HG03558 (cell line): ENCODE data around the gene RTBDN.
"Not testable (repeated sequence)": the region's sequence is repeated elsewhere in the genome, so short reads cannot be mapped to it uniquely, and the experiment has no call there.

Experiments used
- ATAC-seq: cut with Tn5 transposase; IDR thresholded peaks from one replicate; pipeline ENCODE4 v1.9.1; 2021; ENCODE audit warnings: moderate number of reproducible peaks; ENCODE audit not compliant: unreplicated experiment; ENCODE audit errors: extremely low read depth

RTBDN gene

GRCh38 chr19:12858041-12858928, 23.9 kb upstream of the RTBDN start:
- ATAC-seq = no peak

DNA sequence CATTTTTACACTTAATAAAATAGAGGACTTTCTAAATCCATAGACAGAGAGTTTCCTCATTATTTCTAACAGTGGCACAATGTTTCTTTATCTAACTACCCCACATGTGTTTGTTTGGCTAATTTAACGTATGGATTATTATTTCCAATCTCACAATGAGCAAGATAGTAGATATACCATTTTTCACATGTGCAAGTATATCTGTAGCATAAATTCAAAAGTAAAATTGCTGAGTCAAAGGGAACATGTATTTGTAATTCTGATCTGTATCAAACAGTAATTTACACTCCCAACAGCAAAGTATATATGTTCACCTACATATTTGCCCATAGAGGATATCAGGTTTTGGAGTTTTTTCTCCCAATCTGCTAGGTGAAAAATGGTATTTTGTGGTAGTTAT, 22.3 kb upstream of the RTBDN start:
- ATAC-seq = no peak

DNA sequence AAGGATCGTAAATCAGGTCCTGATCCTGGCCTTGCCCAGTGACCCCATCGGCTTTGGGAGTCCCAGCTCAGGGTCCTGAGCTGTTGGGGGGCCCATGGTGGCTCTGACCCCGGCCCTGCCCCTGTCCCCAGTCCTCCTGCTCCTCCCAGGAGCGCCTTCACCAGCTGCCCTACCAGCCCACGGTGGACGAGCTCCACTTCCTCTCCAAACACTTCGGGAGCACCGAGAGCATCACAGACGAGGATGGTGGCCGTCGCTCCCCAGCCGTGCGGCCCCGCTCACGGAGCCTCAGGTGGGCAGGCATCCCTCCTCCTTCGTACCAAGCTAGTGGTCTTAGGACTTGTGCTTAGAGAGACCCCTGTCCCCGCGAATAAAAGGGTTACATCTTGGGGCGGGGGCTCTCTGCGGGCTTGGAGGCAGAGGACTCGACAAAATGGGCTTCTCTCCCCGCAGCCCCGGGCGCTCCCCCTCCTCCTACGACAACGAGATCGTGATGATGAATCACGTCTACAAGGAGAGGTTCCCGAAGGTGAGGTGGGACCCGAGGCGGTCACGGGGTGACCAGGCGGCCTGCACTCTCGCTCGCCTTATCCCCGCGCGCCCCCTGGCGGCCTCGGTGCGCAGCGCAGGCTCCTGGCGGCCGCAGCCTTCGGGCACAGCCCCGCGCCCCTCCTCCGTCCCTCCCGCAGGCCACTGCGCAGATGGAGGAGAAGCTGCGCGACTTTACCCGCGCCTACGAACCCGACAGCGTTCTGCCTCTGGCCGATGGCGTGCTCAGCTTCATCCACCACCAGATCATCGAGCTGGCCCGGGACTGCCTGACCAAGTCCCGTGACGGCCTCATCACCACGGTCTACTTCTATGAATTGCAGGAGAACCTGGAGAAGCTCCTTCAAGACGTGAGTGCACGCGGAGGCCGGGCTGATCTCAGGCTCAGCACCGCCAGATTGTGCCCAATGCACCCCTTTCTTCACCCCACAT, 13.1 kb upstream of the RTBDN start:
- ATAC-seq = no peak

- ATAC-seq = not testable (repeated sequence)
These were observed 12.2 kb upstream of the RTBDN start for GRCh38 chr19:12846613-12847012.

DNA sequence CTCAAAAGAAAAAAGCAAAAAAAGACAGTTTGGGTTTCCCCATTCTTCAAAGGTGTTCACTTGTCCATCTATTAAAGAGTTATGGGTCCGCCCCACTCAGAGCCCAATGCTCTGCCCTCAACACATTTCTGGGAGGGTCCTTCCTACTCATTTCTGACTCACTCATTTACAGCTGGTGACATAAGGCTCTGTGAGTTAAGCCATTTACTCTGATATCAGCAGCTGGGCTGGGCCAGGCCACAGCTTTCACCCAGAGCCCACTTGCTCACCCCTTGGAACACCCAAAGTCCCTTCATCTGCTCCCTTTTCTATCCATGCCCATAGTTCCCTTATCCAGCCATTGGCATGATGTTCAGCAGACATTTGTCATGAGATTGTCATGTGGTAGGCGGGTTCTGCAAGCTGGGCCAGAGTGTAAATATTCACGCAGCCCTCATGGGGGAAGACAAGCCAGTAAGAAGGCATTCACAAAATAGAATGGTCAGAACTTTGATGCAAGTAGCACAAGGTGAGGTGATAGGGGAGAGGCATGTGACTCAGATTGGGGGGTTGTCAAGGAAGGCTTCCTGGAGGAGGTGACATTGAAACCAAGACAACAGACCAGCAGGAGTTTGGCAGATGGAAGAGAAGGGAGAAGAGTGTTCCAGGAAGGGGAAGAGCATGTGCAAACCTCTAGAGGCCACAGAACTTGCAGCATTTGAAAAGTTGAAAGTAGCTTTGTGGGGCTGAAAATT, 9.8 kb upstream of the RTBDN start:
- no peak for ATAC-seq

DNA sequence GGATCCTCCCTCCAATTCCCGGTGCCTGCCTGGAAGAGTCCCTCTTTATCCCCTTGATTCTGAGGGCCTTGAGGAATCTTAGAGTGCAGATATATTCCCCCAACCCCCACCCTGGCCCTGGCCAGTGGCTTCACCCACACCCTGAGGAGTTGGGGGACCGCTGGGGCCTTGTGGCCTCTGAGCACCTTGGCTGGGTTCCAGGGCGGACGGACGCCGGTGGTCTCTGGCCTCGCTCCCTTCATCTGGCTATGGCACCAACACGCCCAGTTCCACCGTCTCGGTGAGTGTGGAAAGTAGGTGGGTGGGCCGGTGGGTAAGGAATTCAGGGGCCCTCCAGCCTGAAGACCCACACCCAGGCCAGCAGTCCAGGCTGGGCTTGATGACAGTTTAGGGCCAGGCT, 8.9 kb upstream of the RTBDN start:
- no peak for ATAC-seq

GRCh38 chr19:12842511-12842910, 8.1 kb upstream of the RTBDN start:
- no peak for ATAC-seq

GRCh38 chr19:12841094-12841493, 6.7 kb upstream of the RTBDN start:
- ATAC-seq = no peak

- no peak for ATAC-seq
These were observed 6.0 kb upstream of the RTBDN start for GRCh38 chr19:12840091-12841079.

DNA sequence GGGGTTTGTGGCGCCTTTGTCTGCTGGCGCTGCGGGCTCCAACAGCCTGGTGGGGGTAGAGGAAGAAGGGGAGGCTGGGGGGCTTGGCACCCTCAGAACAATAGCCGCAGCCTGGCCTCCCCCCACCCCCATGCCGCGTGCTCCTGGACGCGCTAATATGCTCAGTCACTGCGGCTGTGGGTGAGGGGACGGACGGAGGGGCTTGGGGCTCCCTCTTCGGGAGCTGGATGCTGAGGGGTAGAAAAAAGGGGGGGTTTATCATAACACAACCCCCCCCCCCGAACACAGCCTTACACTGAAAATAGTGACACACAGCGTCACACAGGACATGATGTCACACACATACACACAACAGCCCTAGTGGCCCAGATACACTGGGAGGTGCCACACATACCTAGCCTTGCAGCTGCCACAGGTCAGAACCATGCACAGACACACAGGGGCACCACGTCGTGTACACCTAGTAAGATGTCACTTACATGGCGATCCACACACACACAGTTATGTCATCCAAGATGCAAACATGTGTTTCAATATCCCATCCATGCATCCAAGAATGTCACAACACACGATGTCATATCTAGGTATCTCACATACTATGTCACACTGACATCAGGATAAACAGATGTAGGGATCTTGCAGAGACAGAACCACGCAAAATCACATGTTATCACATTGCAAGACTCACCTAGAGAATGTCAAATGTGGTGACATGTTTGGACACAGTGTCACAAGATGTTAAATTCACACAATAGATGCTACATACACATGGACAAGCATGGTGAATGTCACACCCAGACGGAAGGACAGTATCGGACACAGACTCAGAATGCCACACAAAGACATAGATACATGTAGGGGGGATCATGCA, 4.7 kb upstream of the RTBDN start:
- ATAC-seq = no peak

DNA sequence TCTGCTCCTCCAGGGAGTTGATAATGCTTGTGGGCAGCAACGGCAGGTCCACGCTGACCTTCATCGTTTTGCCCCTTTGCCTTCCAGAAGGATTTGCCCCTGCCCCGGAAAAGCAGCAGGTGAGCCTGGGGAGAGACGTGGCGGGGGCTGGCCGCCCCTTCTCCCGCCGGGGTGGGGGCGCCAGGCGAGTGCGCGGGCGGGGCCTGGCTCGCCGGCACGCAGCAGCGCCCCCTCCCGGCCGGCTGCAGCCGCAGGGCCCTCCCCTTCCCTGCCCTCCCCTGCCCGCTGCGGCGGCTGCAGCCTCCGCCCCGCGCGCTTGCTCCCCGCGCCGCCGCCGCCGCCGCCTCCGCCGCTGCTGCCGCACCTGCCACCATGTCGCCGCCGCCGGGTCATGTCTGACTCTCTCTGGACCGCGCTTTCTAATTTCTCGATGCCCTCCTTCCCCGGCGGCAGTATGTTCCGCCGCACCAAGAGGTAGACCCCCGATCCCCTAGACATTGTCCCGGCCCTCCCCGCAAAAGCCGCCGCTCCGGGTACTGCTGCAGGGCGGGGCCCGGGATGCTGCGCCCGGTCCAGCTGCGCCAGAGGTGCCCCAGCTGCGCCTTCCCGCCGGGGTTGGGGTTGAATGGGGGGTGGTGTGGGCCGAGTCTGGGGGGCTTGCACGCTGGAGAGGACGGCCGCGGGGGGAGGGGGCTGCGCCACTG, 4.0 kb upstream of the RTBDN start, which contains the start of gene MAST1:
TSS of gene MAST1 (plus strand) at position 334 of the 704 bp plus-strand sequence. CDS start at position 392, 58 bp downstream.
- ATAC-seq = no peak

GRCh38 chr19:12837225-12837624, 2.8 kb upstream of the RTBDN start:
- ATAC-seq = no peak

DNA sequence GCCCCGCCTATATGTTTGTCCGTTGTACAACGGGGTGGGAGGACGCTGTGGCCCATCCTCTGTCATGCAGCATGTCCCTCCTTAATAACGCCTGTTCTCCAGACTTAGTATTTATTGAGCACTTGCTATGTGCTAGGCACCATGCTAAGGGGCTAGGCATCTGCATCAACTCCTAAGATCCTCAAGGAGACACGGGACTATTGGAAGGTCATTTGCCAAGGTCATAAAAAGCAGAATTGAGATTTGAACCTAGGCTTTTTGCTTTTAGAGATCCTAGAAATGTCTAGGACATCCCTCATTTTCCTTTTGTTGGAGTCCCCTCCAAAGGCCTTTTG, 2.1 kb upstream of the RTBDN start:
- no peak for ATAC-seq

DNA sequence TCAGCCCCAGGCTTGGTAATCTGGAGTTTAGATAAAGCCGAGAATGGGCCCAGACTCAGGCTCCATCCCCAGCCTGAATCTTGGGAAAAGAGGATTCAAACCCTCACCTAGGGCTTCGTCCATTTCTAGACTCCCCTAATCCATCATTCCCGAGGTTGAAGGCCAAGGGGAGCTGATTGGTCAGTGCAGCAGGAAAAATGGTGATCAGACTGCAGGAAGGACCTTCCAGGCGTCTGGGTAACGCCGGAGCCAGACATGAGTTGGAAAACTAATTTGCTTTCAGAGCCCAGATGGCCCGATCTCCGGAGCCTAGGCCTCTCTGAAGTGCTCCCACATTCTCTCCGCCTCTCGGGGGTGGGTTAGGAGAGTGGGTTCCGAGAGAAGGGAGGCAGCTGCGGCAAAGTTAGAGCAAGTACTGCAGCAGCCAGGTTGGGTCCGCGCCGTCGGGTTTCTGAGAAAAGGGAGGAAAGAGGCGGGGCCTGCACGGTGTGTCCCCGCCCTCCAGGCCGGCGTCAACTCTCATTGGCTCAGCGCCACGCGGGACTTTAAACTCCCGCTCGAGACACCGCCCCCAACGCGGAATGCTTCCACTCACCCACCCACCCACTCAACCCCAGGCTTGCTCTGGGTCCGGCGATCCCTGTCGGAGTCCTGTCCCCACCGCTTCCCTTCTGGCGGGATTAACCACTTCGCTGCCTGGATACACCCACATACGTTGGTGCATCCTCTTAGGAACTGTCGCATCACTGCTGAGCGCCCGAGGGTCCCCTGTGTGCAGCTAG, 788 bp upstream of the RTBDN start:
- no peak for ATAC-seq

DNA sequence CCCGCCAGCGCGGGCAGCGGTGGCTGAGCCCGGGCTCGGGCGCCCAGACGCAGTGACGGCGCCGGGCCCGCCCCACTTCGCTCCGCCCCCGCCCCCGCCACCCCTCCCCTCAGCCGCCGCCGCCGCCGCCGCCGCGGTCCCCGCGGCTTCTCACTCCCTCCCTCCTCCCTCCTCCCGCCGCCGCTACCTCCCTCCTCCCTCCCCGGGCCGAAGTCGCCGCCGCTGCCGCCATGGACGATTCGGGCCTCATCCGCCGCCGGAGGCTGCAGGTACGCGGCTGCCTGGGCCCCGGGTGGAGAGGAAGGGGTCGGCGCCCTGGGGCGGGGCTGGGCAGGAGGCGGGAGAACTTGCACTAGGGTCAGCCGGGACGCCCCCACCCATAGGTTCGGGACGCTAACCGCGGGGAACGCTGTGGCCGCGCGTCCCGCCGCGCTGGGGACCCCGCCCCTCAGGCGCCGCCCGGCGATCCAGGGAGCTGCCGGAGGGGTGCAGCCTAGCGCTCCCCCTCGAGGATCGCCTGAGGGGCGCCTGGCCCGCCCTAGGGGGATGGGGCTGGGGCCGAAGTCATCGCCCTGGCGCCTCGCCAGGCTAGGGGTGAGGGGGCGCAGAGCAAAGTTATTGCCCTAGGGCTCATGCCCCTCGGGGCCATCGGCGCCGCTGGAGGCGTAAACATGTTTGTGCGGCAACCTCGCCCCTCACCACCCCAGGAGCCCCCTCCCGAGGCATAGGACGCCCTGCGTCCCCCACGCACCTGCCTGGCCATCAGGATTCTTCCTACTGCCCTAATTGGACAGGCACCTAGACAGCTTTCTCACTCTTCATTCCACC, 427 bp downstream of the RTBDN start:
- no peak for ATAC-seq

DNA sequence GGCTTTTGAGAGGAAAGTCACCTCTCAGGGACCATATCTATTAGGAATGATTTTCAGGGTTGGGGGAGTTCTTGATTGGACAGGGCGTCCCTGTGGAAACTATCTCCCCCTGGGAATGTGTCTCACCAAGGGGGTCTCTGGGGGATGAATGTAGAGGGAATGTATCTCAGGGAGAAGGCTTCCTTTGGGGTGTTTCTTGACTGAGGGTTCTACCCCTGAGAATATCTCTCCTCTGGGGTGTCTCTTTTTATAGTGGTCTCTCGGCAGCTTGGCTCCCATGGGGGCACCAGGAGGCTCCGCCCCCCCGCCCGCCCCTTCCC, 1.0 kb downstream of the RTBDN start:
- no peak for ATAC-seq
